ENCODE data around the gene BLCAP. TPM values are rescaled to one million over a fixed set of nuclear protein-coding genes. Genes with fewer than 3 reads are reported as not detected.
"Not testable (repeated sequence)": the region's sequence is repeated elsewhere in the genome, so short reads cannot be mapped to it uniquely, and the experiment has no call there.

BLCAP gene
- polyA plus RNA-seq, 1 donor: 615 TPM

GRCh38 chr20:37479925-37480691 is 47.6 kb downstream of the BLCAP start:
- no peak for DNase-seq

GRCh38 chr20:37479266-37479665 is 48.4 kb downstream of the BLCAP start:
- DNase-seq: no peak

DNA sequence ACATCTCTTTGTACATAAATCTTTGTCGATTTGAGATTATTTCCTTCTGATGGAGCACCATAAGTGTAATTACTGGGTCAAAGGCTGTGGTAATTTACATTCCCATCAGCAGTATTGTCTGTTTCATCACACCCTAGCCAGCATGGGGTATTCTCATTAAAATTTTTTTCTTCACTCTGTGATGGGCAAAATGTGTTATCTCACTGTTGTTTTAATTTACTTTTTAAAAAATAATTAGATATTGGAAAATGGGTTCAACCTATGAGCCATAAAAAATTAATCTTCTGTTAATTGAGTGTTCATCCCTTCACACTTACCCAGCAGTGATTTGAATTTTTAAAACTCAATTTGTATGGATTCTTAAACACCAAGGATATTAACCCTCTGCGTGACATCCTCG is 50.6 kb downstream of the BLCAP start:
- no peak for DNase-seq

DNA sequence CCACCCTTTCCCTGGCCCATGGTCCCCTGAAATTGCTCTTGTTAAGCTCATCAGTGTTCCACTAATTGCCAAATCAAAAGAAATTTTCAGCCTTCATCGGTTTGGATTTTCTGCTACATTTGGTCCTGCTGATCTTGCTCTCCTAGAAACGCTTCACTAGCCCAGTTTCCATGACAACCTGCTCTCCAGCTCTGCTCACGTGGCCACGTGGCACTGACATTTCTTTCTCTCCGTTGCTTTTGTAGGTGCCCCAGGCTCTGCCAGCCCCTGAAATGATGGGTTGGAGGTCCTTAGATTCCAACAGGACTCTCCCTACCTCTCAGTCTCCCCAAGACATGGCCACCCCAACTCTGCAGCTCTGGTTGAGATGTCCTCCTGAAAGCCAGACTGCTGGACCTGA is 52.4 kb downstream of the BLCAP start:
- no peak for DNase-seq

DNA sequence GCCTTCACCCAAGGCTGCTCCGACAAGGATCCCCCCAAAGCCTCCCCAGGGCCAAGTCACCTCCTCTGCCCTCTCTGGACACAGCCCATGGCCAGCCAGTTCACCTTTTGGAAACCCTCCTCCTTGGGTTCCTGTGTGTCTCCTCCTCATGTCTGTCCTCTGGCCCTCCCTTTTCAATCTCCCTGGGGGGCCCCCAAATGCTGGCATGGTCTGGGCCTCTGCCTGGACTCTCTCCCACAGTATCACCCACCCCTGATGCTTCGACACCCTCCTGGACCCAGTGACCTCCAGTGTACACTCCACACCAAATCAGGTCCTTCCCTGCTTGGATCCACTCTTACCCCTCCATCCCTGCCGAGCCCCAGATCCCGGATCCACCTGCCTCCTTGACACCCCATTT is 53.3 kb downstream of the BLCAP start:
- no peak for DNase-seq

DNA sequence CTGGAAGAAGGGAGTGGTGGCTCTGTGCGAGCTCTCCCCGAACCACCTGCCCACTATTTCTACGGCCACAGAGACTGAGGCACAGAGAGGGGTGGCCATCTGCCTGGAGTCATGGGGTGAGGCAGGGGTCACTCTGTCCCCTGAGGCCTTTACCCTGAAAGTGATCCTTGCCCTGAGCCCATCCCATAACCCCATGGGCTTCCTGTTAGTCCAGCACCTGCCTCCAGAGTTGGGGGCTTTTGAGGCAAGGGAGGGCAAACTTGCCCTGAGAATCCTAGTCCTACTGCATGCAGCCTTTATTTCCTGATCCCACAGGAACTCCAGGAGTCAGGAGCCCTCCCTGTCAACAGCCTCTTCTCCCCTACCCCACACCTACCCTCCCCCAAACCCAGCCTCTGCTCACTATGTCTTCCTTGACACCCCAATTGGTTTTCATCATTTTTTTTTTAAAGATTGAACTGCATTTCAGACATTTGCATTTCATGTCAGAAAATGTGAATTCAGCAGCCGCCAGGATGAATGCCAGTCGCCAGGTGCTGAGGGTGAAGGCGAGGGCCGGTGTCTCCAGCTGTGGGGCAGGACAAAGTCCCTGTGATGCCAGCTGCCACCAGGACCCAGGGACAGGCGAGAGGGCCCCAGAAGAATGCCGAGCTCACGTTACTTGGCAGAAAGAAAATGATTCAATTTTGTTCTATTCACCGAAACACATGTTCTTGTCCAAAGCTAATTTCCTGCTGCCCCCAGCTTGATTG is 54.3 kb downstream of the BLCAP start:
- no peak for DNase-seq

GRCh38 chr20:37472435-37472834 is 55.2 kb downstream of the BLCAP start:
- DNase-seq: not testable (repeated sequence)

DNA sequence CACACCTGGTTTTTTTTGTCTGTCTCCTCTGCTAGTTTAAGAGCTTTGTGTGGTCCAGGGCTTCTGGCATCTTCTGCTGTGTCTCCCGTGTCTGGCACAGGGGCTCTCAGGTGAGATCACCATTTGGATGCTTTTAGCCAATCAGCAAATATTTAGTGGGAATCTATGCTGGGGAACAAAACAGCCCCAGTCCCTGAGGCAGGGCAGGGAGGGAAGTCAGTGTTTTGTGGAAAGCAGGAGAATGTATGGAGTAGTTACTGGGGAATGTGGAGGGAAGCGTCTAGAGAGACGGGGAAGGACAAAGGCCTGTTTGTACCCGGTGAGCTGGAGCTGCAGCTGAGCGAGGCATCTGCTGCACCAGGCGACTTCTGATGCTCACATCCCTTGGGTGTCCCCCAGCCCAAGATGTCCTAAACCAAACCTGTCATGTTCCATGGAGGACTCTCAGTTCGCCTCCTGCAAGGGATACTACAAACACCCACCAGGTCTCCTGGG is 55.9 kb downstream of the BLCAP start:
- DNase-seq: no peak

- not testable (repeated sequence) for DNase-seq
These were observed 57.5 kb downstream of the BLCAP start for GRCh38 chr20:37470190-37470589.

GRCh38 chr20:37469531-37469930 is 58.1 kb downstream of the BLCAP start:
- DNase-seq: no peak

DNA sequence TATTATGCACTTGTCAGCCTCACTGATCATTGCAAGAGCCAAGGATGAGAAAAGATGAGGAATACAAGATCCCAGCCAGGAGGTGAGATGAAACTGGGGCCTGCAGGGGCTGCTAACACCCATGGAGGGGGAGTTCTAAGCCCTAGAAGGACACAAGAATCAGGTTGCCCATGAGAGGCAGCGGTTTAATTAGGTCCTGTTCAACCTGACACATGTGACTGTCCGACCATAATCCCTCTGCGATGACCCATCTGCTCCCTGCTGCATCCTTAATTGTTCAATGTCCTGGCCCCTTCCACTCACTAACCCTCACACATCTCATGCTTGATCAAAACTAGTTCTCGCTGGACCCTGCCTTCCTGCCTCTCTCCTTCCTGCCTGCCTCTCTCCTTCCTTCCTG is 58.8 kb downstream of the BLCAP start:
- DNase-seq: no peak

Other genes starting within 250 kb of the BLCAP start
- 37.4 TPM for gene MANBAL, start 238.2 kb downstream of the BLCAP start, polyA plus RNA-seq (ENCODE audit: insufficient read length)
- gene SRC, start 181.7 kb downstream of the BLCAP start, polyA plus RNA-seq (ENCODE audit: insufficient read length): 19.5 TPM
- gene NNAT, start 6.6 kb downstream of the BLCAP start, polyA plus RNA-seq (ENCODE audit: insufficient read length): 824 TPM
- gene CTNNBL1, start 166.2 kb upstream of the BLCAP start, polyA plus RNA-seq (ENCODE audit: insufficient read length): 29.0 TPM

Measured in hindlimb muscle (tissue), 1 donor.